GM18907 (cell line): ENCODE results near the gene TNRC6C.

Source experiments
- ATAC-seq: cut with Tn5 transposase; IDR thresholded peaks from one replicate; pipeline ENCODE4 v1.9.1; 2021; ENCODE audit warnings: mild to moderate bottlenecking, moderate library complexity; ENCODE audit not compliant: unreplicated experiment

The TNRC6C gene

DNA sequence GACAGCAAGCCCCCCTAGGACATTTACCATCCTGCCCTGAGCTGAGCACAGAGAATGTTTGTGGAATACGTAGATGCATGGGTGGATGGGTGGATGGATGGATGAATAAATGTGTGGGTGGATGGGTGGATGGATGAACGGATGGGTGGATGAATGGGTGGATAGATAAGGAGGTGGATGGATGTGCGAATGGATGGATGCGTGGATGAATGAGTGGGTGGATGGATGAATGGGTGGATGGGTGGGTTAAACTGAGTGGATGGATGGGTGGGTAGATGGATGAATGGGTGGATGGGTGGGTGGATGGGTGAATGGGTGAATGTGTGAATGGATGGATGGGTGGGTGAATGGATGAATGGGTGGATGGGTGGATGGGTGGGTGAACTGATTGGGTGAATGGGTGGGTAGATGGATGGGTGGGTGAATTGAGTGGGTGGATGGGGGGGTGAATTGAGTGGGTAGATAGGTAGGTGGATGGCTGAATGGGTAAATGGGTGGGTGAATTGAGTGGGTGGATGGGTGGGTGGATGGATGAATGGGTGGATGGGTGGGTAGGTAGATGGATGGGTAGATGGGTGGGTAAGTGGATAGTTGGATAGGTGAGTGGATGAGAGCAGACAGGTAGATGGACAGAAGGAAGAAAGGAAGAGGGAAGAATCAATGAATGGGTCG lies 164.9 kb downstream of the TNRC6C start:
- no peak for ATAC-seq

DNA sequence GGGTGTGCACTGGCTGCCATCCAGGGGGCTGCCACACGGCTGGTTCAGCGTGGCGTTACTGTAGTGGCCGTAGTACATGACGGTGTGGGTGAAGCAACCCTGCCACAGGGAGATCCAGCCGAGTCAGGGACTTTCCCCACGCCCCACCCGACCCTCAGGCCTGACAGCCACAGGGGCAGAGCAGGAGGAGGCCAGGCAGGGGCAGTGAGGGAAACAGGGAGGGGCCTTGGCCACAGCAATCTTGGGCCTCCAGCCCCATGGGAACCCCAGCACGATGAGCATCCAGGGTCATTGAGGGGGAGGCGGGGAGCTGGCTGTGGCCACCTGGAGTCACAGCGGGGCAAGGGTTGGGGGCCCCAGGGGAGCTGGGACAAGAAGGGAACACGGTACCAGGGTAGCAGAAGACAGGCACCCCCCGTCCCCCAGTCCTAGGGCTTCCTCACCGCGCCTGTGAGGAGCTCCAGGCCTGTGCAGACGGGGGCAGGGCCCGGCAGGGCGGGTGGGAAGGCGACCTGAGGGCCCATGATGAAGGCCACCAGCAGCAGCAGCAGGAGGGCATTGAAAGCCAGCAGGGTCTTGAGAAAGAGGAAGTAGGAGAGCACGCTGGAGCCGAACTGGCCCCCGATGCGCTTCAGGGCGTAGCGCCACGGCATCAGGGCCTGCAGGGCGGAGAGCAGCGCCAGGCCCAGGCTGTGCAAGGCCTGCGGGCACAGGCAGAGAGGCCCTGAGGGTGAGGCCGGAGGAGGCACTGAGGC lies 165.8 kb downstream of the TNRC6C start:
- peak; percentile 24 for ATAC-seq

DNA sequence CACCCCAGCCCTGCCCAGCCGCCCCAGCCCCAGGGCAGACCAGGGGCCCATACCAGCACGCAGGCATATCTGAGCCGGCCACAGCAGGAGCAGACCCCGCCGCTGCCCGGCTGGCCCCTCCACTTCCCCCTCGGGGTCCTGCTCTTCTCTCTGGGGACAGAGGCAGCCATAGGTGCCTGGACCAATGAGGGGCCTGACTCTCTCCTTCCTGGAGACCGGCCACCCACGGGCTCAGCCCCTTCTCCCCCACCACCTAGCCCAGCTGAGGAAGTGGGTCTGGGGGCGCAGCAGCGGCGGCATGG lies 166.3 kb downstream of the TNRC6C start:
- ATAC-seq: no peak

DNA sequence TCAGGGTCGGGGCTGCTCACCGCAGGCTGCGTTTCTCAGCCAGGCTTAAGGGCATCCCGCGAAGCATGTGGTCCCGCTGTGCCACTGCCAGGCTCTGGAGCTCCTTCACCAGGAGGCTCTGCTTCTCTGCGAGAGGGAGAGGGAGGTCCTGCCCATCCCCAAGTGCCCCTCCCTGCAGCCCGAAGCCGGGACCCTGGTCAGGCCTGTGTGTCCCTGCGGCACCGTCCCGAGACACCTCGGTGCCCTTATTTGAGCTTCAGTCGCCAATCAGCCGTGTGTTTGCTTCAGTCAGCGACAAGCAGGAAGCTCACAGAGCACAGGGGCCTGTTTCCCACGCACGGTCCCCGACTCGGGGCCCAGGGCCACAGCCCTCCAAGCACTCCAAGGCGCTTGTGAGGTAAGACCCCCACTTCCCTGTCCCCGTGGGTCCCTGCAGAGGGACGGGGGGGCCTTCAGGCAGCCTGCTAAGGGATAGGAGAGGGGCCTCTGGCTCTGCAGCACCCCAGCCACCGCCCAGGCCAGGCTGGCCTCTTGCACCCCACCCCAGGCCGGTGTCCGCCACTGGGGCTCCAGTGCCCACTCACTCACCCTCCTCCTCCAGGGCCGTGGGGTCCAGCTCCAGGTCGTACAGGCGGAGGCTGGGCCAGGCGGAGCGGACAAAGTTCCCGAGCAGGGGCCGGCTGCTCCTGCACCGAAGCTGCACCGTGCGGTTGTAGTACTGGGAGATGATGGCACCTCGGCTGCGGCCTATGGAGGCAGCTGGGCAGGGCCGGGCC lies 166.8 kb downstream of the TNRC6C start:
- ATAC-seq: no peak

DNA sequence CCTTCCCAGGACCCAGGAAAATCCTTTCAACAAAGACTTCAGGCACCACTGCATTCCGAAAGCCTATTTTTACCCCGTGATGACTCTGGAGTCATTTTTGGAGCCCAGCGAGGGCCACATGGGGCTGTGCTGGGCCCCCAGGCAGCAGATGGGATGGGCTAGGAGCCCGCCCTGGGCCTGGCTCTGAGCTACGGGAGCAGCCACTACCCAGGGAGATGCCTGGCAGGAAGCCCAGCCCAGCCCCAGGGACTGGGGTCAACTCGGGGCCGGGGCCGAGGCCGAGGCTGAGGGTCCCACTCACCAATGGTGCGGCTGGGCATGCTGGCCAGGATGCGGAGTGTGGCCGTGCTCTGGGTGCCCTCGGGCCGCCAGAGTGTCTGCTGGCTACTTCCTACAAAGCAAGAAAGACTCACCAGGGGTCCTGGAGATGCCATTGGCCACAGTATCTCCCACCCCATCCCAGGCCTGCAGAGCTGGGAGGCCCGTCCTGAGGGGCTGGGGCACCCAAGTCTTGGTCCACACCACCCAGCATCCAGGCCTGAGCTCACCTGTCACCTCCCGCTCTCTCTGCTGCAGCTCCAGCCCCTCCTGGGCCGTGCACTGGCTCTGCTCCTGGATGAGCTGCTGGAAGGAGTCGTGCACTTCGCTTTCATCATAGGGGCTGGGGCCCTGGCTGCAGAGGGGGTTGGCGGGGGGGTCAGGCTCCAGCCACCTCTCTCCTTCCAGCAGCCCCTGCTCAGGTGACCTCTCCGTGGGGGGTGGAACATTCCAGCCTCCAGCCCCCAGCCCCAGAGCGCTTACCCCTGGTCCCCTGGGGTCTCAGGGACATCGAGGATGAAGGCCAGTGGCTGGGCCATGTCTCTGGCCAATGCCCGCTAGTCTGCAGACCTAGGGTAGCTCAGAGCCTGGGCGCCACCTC lies 167.7 kb downstream of the TNRC6C start:
- ATAC-seq: no peak

DNA sequence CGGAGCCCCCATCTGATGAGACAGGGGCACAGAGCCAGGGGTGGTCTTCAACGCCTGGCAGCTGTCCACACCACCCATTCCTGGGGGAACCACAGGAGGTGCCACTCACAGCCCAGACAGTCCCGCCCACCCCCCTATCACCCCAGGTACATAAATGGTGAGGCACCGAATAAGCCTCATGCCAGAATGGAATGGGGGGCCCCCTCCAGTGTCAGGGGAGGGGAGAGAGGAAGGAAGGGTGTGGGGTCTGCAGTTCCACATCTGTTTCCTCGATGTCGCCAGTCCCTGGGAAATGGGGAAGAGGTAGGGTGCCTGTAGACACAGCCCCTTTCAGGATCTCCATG lies 168.4 kb downstream of the TNRC6C start:
- ATAC-seq: no peak

DNA sequence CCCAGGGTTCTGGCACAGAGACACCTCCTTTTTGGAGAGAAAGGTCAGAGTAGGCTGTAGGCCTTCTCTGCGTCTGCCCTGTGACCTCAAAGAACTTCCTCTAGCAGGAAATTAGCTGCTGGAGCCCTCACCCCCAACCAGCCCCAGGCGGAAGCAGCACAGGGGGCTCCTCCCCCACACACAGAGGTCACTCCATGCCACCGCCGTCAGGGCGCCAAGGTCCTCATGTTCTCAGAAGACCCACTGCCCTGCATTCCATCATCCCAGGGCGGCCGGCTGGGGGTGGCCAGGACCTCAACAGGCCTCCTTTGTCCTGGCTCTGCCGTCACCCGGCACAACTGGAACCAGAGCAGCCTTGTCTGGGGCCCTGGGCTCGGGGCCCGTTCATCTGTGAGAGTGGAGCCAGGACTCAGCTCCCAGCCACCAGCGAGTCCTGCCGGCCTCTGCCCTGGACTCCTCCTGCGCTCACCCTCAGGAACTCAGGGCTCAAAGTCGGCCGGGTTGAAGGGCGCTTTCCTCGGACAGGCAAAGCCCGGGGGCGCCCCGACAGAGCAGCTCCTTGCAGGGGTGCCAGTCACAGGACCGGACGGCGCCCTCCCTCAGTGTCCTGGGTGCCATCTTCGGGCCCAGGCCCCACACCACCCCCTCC lies 168.9 kb downstream of the TNRC6C start:
- no peak for ATAC-seq

DNA sequence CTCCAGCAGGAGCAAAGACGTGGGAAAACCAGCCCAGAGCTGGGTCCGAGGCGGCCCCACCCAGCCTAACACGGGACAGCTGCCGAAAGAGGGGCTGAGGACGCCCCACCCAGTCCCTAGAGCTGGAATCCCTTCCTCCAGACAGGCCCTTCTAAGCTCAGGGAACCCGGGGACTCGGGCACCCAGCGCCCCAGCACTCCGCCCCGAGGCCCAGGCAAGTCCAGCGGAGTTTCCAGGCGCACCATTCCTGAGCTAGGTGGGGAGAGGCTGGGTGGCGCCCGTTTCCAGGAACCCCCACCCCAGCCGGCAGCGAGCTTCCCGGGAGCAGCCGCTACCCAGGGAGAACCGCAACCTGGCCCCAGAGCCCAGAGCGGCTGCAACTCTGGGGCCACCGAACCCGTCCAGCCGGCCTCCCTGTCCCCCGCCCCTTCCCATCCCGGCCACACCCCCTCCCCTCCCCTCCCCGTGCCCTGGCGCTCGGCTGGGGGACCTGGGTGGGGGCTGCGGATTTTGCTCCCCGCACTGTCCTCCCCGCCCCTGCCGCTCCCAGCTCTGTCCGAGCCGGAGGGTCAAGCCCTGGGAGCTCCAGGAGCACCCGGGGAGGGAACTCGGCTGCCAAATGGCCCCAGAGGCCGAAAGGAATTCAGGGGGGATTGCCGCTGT lies 169.5 kb downstream of the TNRC6C start:
- no peak for ATAC-seq

DNA sequence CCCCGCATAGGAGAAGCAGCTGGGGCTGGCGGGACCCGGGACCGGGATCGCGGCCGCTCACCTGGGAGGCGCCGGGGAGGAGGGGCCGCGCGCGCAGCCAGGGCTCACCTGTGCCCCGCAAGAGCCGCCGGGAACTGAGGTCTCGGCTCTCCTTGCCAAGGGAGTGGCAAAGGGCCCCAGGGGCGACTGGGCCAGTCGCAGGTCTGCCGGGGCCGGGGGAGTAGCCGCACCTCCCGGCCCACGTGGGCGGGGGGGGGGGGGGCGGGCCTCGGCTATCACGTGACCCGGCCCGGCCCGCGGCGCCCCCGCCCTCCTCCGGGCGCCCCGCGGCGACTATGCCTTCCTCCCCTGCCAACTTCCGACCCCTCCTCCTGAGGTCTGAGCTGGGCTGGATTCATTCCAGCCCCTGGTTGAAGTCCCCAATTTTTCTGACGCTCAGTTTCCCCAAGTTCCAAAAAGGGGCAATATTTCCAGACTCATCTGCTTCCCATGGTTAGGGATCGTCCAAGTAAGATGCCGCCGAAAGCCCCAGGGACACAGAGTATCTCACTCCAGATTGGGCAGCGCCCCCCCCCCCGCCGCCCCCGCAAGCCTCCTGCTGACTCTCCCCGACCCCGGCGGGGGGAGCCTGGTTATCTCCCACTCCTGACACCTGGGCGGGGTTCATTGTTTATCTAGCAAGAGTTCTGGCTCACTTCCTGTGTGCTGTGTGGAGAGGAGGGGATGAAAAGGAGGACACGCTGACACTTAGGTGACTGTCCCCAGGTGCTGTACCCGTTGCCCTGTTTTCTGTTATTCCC lies 170.2 kb downstream of the TNRC6C start, which contains the start of gene TMC6:
TMC6 (minus strand) TSS at position 205 of the 800 bp plus-strand sequence. CDS start 1,923 bp downstream, outside the sequence.
- ATAC-seq: peak; percentile 17

DNA sequence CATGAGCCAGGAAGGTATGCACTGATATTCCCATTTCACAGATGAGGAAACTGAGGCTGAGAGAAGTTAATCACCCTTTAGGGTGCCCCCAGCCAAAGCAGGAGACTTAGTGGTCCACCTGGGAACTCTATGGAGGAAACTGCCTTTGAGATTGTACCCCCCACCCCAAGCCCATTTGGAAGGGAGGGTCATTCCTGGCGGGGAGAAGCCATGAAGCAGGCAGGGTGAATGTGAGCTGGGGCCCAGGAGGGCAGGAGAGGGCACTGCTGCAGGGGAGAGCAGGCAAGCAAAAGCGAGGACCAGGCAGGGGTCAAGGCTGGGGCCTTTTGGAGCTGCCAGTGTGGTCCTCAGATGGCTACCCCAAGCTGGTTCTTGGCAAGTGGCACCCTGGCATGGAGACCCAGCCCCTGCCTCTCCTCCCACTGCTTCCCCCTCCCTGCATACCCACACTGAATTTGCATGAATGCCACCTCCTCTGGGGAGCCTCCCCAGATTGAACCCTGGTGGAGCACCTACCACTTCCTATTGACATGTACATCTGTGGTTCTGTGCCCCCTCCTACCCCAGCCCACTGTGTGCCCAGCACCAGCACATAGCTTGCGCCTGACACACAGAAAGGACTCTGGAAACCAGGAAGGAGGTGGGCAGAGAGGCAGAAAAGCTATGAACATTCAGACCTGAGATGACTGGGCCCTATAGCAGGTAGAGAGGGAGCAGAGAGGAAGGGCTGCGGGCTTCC lies 171.0 kb downstream of the TNRC6C start:
- no peak for ATAC-seq

DNA sequence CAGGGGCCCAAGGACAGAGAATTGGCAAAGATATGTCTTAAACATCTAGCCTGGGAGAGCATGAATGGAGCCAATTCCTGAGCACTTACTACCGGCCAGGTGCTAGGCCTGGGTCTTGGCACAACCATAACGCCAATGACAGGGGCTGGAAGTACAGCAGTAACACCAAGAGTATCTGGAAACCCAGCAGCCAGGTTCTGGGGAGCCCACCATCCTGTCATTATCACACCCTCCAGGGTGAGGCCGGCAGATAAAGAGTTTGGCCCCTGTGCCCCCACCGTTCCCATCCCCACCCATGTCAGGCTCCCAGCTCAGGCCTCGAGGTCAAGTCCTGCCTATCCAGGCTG lies 171.6 kb downstream of the TNRC6C start:
- ATAC-seq: no peak

DNA sequence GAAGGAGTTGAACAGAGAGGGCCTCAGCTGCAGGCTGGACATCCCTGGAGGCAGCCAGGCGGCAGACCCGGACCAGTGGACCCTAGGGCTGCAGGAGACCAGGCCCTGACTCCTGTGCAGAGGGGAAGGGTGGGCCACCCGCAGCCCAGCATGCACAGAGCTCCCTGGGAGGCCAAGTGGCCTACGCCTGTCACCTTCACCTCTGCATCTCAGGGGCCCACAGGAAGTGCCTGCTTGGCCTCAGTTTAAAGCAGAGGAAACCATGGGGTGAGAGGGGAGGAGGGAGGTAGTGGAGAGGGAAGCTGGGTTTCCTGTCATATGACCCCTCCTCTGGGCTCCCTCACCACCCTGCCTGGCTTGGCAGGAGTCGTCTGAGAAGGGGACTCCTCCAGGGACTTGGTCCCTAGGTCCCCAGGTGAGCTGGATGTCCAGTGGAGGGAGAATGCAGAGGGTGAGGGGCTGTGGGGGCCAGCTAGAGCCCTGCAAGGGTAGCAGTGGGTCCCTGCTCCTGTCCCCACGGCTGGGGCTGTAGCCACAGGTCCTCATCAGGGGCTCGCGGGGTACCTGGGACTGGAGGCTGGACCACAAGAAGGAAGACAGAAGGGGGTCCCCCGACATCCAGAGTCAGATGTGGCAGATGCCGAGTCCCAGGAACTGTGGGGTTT lies 172.1 kb downstream of the TNRC6C start, which contains the start of gene TMC8:
TMC8 (plus strand) TSS at position 335 of the 665 bp plus-strand sequence. CDS start 818 bp downstream, outside the sequence.
- peak; percentile 19 for ATAC-seq

DNA sequence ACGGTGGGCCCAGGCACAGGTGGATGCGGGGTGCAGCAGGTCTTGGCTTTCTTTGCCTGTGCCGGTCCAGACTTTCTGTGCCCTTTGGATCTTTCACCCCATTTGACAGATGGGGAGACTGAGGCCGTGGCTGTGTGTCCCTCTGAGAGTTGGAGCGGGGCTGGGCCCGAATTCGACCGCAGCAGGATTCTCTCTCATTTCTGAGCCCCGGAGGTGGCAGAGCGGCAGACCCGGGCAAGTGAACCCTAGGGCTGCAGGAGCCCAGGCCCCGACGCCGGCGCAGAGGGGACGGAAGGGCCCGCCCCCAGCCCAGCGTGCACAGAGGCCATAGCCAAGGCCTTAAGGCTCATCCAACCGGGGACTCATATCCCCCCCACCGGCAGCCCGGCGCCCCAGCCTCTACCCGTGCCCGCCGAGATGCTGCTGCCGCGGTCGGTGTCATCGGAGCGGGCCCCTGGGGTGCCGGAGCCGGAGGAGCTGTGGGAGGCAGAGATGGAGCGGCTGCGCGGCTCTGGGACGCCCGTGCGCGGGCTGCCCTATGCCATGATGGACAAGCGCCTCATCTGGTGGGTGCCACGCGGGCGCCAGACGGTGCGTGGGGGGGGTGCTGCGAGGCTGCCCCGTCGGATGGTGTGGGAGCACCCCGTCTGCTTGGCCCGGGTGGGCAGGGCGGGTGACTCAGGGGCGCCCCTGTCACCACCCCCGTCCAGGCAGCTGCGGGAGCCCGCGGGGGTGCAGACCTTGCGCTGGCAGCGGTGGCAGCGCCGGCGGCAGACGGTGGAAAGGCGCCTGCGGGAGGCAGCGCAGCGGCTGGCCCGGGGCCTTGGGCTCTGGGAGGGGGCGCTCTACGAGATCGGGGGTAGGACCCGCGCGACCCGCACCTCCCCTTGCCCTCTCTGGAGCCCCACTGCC lies 172.9 kb downstream of the TNRC6C start:
- no peak for ATAC-seq

DNA sequence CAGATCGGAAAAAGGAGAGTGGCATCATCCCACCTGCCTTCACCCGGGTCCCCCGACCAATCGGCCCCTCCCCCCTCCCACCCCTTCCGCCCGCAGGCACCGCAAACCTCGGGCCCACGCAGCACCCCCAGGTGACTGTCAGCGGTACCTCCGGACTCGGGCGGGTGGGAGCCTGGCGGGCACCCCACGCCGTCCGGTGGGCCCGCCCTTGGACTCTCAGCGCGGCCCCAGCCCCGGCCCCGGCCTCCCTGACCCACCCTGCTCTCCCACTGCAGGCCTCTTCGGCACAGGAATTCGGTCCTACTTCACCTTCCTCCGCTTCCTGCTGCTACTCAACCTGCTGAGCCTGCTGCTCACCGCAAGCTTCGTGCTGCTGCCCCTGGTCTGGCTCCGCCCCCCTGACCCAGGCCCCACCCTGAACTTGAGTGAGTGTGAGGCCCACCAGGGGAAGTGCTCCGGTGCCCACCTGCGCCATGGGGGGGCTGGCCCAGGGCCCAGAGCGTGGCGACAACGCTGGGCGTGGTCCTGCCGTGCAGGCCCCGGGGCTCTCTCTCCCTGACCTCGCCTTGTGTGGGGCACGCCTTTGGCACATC lies 173.7 kb downstream of the TNRC6C start:
- peak; percentile 18 for ATAC-seq

DNA sequence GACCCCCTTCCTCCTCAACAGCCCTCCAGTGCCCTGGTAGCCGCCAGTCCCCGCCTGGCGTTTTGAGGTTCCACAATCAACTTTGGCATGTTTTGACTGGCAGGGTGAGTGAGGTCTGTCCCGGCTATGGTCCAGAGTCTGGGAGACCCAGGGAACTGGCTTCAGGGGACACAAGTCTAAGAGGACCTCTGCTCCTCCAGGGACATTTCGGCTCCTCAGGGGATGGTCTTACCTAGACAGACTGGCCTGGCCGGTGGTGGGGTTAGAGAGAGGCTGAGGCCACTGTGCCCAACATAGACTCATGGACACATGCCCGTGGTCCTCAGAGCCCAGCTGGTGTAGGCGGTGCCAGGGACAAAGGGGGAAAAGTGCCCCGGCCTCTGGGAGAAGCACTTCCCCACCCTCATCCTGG lies 174.3 kb downstream of the TNRC6C start:
- no peak for ATAC-seq

DNA sequence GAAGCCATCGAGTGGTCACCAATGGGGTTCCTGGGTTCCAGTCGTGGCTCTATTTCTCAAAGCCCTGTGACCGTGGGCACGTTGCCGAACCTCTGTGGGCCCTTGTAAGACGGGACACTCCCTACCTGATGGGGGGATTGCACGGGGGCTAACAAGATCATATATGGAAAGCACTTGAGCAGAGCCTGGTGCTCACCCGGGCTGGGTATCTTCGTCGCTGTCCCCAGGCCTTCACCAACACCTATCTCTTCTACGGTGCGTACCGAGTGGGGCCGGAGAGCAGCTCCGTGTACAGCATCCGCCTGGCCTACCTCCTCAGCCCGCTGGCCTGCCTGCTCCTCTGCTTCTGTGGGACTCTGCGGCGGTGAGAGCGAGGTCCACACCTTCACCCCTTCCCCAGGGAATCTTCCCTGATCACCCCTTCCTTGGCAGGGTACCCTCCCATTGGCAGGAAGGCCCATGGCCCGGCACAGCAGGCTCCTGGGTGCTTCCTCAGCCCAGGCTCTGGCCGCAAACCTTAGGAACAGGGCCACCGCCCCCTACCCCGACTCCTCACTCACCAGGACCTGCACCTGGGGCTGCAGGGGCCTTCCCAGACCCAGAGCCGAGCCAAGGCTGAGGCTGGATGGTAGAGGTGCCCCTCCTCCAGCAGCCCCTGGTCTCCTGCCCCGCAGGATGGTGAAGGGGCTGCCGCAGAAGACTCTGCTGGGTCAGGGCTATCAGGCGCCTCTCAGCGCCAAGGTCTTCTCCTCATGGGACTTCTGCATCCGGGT lies 174.9 kb downstream of the TNRC6C start:
- no peak for ATAC-seq
